CD4-positive, alpha-beta T cell (primary cell): ENCODE data around the gene CLCF1. TPM values are rescaled to one million over a fixed set of nuclear protein-coding genes. Genes with fewer than 3 reads are reported as not detected.
A peak's percentile ranks its signal among the peaks of the same experiment; 100 is the strongest.

Experiments used
- ATAC-seq: fragments of 200-7000 bp; cut with Tn5 transposase; one replicate; pipeline ENCODE4 v1.10.0; 2022; ENCODE audit warnings: mild to moderate bottlenecking; ENCODE audit not compliant: poor library complexity
- CTCF ChIA-PET: fragments of 350-600 bp; sonication (Branson Sonifier 250); formaldehyde crosslinking; loops from one replicate; lab custom pipeline; 2021; ENCODE audit warnings: antibody characterized with exemption, inconsistent platforms; lab: Charles Lee
- POLR2A ChIA-PET: fragments of 350-600 bp; sonication (Branson Sonifier 250); formaldehyde crosslinking; loops from one replicate; lab custom pipeline; 2021; ENCODE audit warnings: antibody characterized with exemption, inconsistent platforms; lab: Charles Lee
- DNase-seq, 14 experiments: peaks; one replicate each; pipeline ENCODE4 v3.0.0-alpha.2; 2013 to 2020; ENCODE audit warnings: mixed read lengths in 2 of 14
- H3K27ac ChIP-seq, 2 donors: one replicate each; pipeline versions ENCODE4 v1.5.1 to v1.7.0; 2013; ENCODE audit warnings: low read length in 2 of 2, low read depth in 1 of 2, mild to moderate bottlenecking in 1 of 2
- H3K27me3 ChIP-seq, 2 experiments: 1 replicate in 1 of 2; 2 replicates in 1 of 2; pipeline versions ENCODE4 v1.6.1 to v1.7.0; 2013; ENCODE audit warnings: low read length in 2 of 2, control low read depth in 1 of 2, mild to moderate bottlenecking in 1 of 2, moderate library complexity in 1 of 2; ENCODE audit not compliant: insufficient read depth in 2 of 2, control insufficient read depth in 1 of 2
- H3K36me3 ChIP-seq: one replicate; pipeline ENCODE4 v1.6.1; 2013; ENCODE audit warnings: low read length, control low read depth; ENCODE audit not compliant: insufficient read depth
- H3K4me1 ChIP-seq: one replicate; pipeline ENCODE4 v1.6.1; 2013; ENCODE audit warnings: low read length, control low read depth; ENCODE audit not compliant: insufficient read depth
- H3K4me3 ChIP-seq: one replicate; pipeline ENCODE4 v1.5.1; 2013; ENCODE audit warnings: mild to moderate bottlenecking, low read length, moderate library complexity
- H3K9me3 ChIP-seq, 2 experiments: 1 replicate in 1 of 2; 2 replicates in 1 of 2; pipeline versions ENCODE4 v1.6.1 to v1.7.0; 2013; ENCODE audit warnings: low read length in 2 of 2, mild to moderate bottlenecking in 2 of 2, control low read depth in 1 of 2, moderate library complexity in 1 of 2; ENCODE audit not compliant: control insufficient read depth in 1 of 2, insufficient read depth in 1 of 2
- H3K27ac Mint-ChIP-seq: one replicate; pipeline ENCODE4 v1.8.0; 2020; ENCODE audit warnings: mixed read lengths
- H3K27me3 Mint-ChIP-seq: one replicate; pipeline ENCODE4 v1.8.0; 2021; ENCODE audit warnings: mixed read lengths
- H3K36me3 Mint-ChIP-seq: one replicate; pipeline ENCODE4 v1.8.0; 2021; ENCODE audit warnings: low read depth, mixed read lengths
- H3K4me1 Mint-ChIP-seq: one replicate; pipeline ENCODE4 v1.8.0; 2021; ENCODE audit warnings: low read depth, mixed read lengths
- H3K4me3 Mint-ChIP-seq: one replicate; pipeline ENCODE4 v1.8.0; 2020; ENCODE audit warnings: mild to moderate bottlenecking, mixed read lengths
- H3K9me3 Mint-ChIP-seq: one replicate; pipeline ENCODE4 v1.8.0; 2020; ENCODE audit warnings: mixed read lengths
- intact Hi-C, 2 experiments: fragments of 100-400 bp; cut with DNase I in 1 of 2; cut with micrococcal nuclease in 1 of 2; formaldehyde crosslinking; loops; one replicate each; pipeline versions ENCODE4 v1.15.1 to v1.9.0; 2023 to 2025; cut with DNase I, micrococcal nuclease
- total RNA-seq, 174 experiments: library from RNA in 2 of 174; stranded (reverse) in 2 of 174; gene quantifications; one replicate each; pipeline ENCODE4 v1.2.3 and lab custom pipeline; 2021 to 2026
- TF ChIP-seq, protein P1 (sequence below): fragments of 200-600 bp; IDR thresholded peaks from one replicate; pipeline ENCODE4 v1.8.0; 2022; ENCODE audit warnings: antibody characterized with exemption, mild to moderate bottlenecking

CLCF1 gene
- total RNA-seq, 2 experiments from 2014 or later: 6.0 to 6.9 TPM

GRCh38 chr11:67393437-67393836, 20.0 kb upstream of the CLCF1 start:
- Mint-ChIP-seq H3K4me1 (peaks cover 53% of the 10 kb centered on the region), H3K4me3 (peak overlapping the region; percentile 81), H3K27ac (no peak overlapping the region), H3K27me3 (no peaks in the 10 kb centered on the region), H3K9me3 (no peaks in the 10 kb centered on the region), H3K36me3 (peaks cover 24% of the 10 kb centered on the region)
- peaks cover 0 to under 1% of the 10 kb centered on the region in 2 experiments for H3K27me3 ChIP-seq
- ATAC-seq: no peak
- no peak overlapping the region for H3K27ac ChIP-seq
- H3K9me3 ChIP-seq: peaks cover 0 to 1% of the 10 kb centered on the region in 2 experiments
- intact Hi-C loops: loop anchor here in 1 of 2 experiments (10.0 kb wide), 1 partner anchor 211 kb away; the partner anchor contains the start of gene NDUFV1
- no peak overlapping the region for H3K4me3 ChIP-seq
- DNase-seq: no peak
- ChIA-PET POLR2A (interaction anchor here (0.6 to 3.0 kb wide), 3 partner anchors 10 to 56 kb away, joined by 3 to 61 read pairs (median 29); partner anchors contain the start of genes POLD4, PPP1CA and TBC1D10C), CTCF (interaction anchor here (1.3 kb wide), 1 partner anchor 8 kb away, joined by 4 read pairs; the partner anchor contains the start of gene PPP1CA)
- TF ChIP-seq, protein P1, sequence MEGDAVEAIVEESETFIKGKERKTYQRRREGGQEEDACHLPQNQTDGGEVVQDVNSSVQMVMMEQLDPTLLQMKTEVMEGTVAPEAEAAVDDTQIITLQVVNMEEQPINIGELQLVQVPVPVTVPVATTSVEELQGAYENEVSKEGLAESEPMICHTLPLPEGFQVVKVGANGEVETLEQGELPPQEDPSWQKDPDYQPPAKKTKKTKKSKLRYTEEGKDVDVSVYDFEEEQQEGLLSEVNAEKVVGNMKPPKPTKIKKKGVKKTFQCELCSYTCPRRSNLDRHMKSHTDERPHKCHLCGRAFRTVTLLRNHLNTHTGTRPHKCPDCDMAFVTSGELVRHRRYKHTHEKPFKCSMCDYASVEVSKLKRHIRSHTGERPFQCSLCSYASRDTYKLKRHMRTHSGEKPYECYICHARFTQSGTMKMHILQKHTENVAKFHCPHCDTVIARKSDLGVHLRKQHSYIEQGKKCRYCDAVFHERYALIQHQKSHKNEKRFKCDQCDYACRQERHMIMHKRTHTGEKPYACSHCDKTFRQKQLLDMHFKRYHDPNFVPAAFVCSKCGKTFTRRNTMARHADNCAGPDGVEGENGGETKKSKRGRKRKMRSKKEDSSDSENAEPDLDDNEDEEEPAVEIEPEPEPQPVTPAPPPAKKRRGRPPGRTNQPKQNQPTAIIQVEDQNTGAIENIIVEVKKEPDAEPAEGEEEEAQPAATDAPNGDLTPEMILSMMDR: no peak
- H3K36me3 ChIP-seq: peaks cover 36% of the 10 kb centered on the region
- peaks cover 61% of the 10 kb centered on the region for H3K4me1 ChIP-seq

- peak overlapping the region; percentile 90 for H3K4me3 ChIP-seq
- CTCF ChIA-PET: interaction anchor here (0.7 to 2.7 kb wide), 8 partner anchors 9 to 77 kb away, joined by 3 to 16 read pairs (median 6); partner anchors contain the start of genes POLD4, PPP1CA and TMEM134
- peak overlapping the region; percentile 5 to 77 for H3K27ac ChIP-seq
- TF ChIP-seq, protein P1: no peak
- peaks cover 45% of the 10 kb centered on the region for H3K4me1 Mint-ChIP-seq
- H3K9me3 Mint-ChIP-seq: no peaks in the 10 kb centered on the region
- H3K4me3 Mint-ChIP-seq: peak overlapping the region; percentile 88
- DNase-seq (no peak), ATAC-seq (no peak)
- H3K9me3 ChIP-seq: no peaks in the 10 kb centered on the region
- H3K27me3 ChIP-seq: no peaks in the 10 kb centered on the region
- intact Hi-C loops: loop anchor here (1.0 to 10.0 kb wide), 2 partner anchors 77 to 213 kb away; partner anchors contain the start of genes NDUFV1 (in 1 of the 2) and TMEM134 (in 1 of the 2)
- peaks cover 13% of the 10 kb centered on the region for H3K36me3 Mint-ChIP-seq
- H3K4me1 ChIP-seq: peaks cover 49% of the 10 kb centered on the region
- peaks cover 24% of the 10 kb centered on the region for H3K36me3 ChIP-seq
- H3K27me3 Mint-ChIP-seq: no peaks in the 10 kb centered on the region
- POLR2A ChIA-PET: interaction anchor here (0.7 to 3.0 kb wide), 20 partner anchors 11 to 153 kb away, joined by 3 to 61 read pairs (median 6); partner anchors contain the start of genes AIP, ANKRD13D, CARNS1 and PITPNM1
- peak overlapping the region; percentile 51 for H3K27ac Mint-ChIP-seq
Measured at GRCh38 chr11:67392183-67392715, 18.9 kb upstream of the CLCF1 start.

DNA sequence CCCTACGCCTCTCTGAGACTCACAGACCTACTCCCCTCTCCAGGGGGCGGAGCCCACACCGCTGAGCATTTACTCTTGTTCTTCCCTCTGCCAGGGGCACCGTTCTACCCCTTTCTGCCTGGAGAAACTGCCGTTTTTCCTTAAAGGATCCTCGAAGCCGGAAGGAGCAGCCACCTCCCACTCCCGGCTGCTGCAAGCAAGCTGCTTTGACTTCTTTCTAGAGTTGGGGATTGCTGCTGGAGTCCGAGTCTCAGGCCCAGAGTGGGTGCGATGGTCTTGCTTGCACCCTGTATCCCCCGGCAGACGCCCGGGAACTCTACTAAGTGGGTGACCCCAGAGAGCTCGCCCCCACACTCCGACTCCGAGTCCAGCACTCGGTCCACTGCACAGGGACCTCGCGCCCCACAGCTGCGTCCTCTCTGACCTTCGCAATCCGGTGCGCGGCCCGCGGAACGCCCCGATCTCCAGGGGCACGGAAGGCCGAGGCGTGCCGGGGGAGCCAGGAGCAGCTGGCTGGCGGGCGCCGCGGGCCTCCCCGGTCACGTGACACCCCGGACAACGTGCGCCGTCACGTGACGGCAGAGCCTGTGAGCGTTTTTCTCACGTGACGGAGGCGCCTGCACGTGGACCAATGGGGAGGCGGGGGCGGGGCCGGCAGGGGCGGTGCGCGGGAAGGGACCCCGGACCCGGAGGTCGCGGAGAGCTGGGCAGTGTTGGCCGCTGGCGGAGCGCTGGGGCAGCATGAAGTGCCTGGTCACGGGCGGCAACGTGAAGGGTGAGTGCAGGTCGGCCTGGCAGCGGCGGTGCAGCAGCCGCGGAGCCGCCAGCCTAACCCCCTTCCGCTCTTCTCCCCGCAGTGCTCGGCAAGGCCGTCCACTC, 18.1 kb upstream of the CLCF1 start, which contains the start of gene RAD9A:
TSS of gene RAD9A (plus strand) at position 683 of the 879 bp plus-strand sequence. CDS start at position 742, 59 bp downstream.
- Mint-ChIP-seq H3K36me3 (peaks cover 6% of the 10 kb centered on the region), H3K4me3 (peak within 1 kb of the TSS; percentile 88), H3K4me1 (peaks cover 38% of the 10 kb centered on the region), H3K27ac (peak within 1 kb of the TSS; percentile 76), H3K27me3 (no peaks in the 10 kb centered on the region), H3K9me3 (no peaks in the 10 kb centered on the region)
- Histone ChIP-seq H3K27ac (peak within 1 kb of the TSS; percentile 55 to 77), H3K27me3 (no peaks in the 10 kb centered on the region), H3K4me1 (peaks cover 42% of the 10 kb centered on the region), H3K4me3 (peak within 1 kb of the TSS; percentile 90), H3K9me3 (no peaks in the 10 kb centered on the region), H3K36me3 (peaks cover 21% of the 10 kb centered on the region)
- TF ChIP-seq, protein P1: no peak
- DNase-seq (peak; percentile 82 to 97 (median 90)), ATAC-seq (peak; percentile 83)
- ChIA-PET POLR2A (interaction anchor here (0.7 to 3.0 kb wide), 24 partner anchors 9 to 152 kb away, joined by 3 to 61 read pairs (median 4); partner anchors contain the start of genes AIP, ANKRD13D, CARNS1 and PITPNM1), CTCF (interaction anchor here (0.7 to 2.7 kb wide), 10 partner anchors 9 to 114 kb away, joined by 3 to 16 read pairs (median 4); partner anchors contain the start of genes PITPNM1, POLD4, PPP1CA and TMEM134)
- intact Hi-C loops: loop anchor here (1.0 to 10.0 kb wide), 3 partner anchors 37 to 213 kb away; partner anchors contain the start of genes TMEM134 (in 2 of the 2), NDUFV1 (in 1 of the 2) and RPS6KB2 (in 1 of the 2)
